T-helper 1 cell (primary cell): ENCODE measurements around the gene DAAM1.

Source experiments
- DNase-seq, 5 donors: peaks; one replicate each; pipeline ENCODE4 v3.0.0-alpha.2; 2012 to 2020

The DAAM1 gene

DNA sequence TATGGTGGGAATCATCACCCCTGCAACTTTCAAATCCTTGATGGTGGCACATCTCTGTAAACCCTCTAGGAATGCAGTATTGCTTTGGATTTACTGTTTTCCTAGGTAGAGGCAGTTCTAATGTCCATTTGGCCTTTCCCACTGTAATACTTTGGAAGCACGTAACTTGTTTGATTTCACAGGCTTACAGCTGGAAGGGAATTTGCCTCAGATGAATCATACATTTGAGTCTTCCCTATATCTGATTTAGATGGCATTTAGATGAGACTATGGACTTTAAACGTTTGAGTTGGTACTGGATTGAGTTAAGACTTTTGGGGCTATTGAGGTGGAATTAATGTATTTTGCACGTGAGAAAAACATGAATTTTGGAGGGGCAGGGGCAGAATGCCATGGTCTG, 35.9 kb downstream of the DAAM1 start:
- DNase-seq: no peak

DNA sequence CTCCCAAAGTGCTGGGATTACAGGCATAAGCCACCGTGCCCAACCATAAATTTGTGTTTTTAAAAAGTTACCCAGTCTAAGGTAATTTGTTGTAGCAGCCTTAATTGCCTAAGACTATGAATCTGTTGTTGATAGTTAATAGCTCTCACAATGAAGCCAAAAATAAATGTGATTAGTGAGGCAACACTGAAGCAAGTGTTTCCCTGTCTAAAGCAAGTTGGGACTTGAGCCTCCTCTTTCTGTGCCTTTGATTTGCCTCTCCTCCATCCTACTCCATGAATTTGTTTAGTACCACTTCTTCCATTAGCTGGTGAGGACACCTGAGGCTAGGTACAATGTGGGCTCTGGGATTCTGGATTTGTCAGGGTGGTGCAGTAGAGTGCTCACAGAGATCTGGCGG, 36.8 kb downstream of the DAAM1 start:
- DNase-seq: no peak

DNA sequence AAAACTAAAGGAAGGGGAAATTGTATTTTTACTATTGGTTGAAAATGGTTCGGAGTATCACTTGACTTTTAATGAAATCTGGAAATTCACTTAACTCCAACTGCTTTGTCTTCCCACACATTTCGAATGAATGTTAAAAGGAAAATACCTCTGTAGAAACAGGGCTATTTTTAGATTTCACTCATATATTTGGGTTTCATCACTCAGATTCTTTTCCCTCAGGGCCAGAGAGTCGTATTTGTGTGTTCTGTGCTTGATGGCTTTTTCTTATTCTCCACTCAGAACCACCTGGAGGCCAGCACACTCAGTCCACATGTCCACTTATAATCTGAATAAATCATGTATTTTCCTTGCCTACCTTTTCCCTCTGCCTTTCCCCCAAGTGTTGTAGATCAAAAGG, 40.0 kb downstream of the DAAM1 start:
- DNase-seq: no peak

DNA sequence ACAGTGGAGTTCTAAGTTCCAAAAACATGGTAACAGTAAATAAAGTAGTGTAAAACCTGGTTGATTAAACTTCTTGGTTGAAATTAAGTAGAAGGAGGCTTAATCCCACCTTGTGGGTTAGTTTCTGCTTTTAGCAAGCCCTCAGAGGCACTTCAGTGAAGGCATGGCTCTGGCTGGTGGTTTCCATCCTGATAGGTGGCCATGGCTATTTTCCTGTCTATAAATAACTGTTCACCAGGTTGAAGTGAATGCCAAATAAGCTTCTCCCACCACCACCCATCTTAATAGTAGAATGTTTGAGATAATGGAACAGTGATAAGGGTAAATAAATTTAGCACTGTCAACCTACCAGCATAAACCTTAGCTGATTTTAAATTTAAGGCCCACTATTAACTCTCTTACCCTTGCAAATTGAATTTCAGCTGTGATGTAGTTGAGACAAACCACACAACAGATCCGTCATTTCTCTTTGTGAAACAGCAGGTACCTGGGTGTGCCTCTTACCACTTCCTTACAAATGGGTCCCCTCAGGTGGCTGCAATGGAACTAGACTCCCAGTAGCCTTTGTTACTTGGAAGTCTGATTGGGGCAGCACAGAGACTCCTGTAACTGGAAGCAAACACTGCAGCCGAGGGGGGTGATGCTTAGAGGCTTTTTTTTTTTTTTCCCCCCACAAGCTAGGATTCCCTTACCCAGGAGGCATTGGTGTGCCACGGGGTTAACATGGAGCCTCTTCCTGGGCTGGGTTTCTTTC, 41.4 kb downstream of the DAAM1 start:
- DNase-seq: peak in 1 of 5 donors; percentile 7

DNA sequence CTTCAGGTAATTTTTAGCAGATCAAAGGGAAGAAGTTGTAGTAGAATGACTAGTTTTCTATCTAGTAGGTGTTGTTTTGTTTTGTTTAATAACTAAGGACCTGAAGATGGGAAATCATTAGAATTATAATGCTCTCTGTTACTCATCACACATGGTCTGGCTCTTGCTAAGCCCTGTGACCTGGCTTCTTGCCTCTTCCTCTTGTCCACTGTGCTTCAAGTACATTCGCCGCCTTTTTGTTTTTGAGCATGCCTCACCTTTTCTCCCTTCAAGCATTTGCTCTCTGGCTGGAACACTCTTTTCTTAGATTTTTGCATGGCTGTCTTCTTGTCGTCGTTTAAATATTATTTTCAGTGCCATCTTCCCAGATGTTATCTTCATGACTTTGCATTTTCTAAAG, 47.7 kb downstream of the DAAM1 start:
- no peak for DNase-seq

DNA sequence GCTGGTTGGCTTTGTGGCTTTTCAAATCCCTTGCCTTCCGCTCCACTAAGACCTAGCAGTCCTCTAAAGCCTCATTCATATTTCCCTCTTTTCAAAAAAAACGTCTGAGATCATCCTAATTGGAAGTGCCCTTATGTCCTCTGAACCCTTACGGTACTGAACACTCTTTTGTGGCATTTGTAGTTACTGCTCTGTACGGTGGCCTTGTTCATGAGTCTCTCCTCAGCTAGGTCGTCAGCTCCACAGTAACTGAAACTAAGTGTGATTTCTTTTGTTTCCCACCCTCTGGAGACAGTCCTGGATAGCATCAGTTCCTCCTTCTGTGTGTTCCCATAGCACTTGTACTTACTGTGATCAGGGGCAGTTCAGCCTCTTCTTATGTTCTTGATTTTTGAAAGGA, 49.7 kb downstream of the DAAM1 start:
- no peak for DNase-seq

DNA sequence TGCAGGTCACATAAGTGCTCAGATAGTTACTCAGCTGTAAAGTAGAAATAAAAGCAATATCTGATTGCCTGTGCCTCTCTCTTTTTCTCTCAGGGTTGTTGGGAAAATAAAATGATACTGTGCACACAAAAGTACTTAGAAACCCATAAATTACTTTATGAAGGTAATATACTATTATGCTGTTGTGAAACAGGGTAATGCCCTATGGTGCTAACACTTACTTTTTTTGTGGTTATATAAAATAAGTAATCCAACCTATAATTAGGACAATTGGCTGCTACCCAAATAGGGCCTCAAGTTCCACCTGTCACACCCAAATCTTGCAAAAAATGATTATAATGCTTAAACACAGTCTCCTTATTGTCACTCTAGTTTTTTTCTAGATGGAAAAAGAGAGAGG, 50.6 kb downstream of the DAAM1 start:
- DNase-seq: no peak

DNA sequence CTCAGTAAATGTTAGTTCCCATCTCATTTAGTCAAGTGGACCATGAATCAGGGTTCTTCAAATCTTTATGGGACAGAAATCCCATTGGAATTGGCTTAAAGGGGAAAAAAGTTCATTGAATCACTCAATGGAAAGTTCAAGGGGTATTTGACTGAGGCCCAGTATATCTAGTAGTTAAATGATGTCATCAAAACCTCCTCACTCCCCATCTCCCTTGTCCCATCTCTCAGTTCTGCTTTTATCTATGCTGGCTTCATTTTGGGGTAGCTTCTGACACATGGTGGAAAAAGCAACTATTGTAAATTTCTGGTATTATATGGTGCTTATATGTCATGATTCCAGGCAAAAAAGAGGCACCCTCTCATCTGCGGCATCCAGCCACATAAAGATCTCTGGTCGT, 51.9 kb downstream of the DAAM1 start:
- DNase-seq: no peak

DNA sequence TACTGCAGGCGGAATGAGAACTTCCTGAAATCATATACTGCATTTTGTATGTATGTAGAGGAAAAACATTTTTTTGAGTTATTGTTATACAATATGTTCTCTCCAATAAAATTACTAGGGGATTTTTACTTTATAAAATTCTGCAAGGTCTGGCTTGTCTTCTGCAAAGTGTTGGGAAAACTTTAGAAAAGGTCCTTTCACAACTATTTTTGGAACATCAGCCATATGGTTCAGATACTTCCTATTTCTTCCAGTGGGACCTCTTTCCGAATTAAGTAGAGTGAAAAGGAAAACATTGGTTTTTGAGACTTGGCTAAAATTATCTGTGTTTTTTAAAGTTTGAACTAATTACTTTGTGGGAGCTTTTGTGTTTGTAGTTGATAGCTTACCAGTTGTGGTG, 52.7 kb downstream of the DAAM1 start:
- no peak for DNase-seq

DNA sequence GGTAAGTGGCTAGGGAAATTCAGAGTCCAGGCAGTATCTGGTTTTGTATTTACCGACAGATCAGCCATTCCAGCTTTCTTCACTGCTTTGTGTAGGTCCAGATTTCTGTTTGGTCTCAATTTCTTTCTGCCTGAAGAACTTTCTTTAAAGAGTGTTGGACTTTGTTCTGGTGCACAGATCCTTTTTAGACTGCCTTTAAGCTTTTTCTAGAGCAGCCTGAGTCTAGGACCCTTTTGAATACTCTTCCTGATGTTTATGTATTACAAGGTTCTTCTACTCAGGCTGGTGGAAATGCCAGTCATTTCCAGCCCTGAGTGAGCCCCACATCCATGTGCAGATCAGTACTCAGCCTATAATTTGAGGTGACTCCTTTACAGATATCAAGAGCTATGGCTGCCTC, 54.7 kb downstream of the DAAM1 start:
- DNase-seq: no peak

DNA sequence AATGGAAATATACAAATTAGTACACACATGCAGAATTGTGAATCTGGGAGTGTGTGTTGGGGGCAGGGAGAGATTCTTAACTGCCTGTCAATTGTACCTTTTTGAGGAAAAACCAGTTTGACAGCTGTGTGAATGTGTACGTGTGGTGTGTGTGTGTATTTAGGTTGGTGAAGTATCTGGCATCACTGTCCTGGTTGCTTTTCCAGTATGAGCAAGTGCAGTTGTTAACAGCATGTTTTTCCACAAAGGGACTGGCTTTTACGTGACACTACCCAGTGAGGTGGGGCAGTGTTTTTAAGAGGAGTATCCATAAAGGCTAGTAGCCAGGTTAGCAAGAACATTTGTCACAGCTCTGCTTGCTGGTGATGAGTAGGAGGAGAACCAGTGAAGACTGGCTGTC, 56.1 kb downstream of the DAAM1 start:
- no peak for DNase-seq

DNA sequence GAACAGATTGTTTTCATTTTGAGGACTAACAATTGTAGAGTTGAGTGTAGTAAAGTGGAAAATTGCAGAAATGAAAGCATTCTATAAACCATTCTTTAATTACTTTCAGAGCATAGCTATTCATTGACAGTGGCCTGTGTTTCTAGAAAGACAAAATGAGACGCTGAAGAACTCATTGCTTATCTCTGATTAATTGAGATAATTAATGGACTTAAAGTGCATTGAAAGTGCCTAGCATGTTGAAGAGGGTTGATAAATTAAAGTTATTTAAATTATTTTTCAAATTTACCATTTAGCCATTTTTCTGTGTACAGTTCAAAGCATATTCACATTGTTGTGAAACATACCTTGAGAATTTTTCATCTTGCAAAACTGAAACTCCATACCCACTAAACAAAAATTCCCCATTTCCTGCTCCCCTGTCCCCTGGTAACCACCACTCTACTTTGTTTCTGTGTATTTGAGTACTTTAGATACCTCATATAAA, 57.4 kb downstream of the DAAM1 start:
- DNase-seq: no peak

DNA sequence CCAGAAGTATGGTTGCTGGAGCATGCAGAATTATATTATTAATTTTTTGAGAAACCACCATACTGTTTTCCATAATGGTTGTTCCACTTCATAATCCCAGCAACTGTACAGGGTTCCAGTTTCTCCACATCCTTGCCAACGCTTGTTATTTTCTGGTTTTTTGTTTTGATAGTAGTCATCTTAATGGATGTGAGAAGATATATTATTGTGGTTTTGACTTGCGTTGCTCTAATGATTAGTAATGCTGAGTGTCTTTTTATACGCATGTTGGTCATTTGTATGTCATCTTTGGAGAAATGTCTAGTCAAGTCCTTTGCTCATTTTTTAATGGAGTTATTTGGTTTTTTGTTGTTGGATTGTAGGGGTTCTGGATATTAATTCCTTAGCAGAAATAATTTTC, 58.1 kb downstream of the DAAM1 start:
- DNase-seq: no peak

DNA sequence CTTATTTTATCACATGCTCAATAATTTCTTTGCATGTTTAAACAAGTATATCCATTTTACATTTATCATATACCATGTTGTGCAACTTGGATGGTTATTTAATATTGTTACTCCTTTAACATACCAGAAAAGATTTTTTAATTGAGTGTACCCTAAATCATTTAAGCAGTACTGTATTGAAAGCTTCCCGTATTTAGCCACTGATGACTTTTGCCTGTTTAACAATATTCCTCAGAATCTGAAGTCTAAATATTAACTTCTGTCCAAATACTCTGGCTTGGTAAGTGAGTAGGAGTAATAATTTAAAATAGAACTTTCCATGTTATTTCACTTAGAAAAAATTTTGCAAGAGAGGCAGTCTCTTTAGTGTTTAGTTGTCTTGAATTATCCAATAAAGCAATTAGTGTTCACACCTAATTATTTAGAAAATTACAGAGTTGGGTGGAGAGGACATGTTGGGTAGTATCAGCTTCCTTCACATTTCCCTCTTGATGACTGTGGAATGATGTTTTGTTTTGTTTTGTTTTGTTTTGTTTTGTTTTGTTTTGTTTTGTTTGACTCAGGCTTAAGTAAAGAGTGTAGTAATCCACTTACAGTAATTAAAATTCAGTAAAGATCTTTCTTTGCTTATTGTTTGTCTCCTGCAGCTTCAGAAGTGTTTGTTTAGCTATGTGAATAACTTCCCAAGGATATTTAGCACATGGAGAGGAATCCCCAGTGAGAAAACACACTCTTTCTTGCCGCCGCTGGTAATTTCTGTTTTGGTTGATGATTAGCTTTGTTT, 59.5 kb downstream of the DAAM1 start:
- DNase-seq: no peak

DNA sequence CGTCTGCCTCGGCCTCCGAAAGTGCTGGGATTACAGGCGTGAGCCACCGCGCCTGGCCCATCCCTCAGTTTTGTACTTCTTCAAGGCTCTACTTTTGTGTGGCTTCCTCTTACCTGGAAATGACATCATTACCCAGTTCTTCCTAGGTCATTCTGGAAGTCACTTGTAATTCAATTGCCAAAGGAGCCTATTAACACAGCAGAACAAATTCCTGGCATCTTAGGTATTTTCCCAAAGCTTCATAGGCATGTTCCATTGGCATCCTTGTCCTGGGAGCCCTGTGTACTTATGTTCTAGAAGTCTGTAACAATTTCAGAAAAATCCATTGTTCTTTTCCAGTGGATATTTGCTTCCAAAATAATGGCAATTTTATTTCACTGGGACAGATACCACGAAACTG, 60.6 kb downstream of the DAAM1 start:
- DNase-seq: no peak

DNA sequence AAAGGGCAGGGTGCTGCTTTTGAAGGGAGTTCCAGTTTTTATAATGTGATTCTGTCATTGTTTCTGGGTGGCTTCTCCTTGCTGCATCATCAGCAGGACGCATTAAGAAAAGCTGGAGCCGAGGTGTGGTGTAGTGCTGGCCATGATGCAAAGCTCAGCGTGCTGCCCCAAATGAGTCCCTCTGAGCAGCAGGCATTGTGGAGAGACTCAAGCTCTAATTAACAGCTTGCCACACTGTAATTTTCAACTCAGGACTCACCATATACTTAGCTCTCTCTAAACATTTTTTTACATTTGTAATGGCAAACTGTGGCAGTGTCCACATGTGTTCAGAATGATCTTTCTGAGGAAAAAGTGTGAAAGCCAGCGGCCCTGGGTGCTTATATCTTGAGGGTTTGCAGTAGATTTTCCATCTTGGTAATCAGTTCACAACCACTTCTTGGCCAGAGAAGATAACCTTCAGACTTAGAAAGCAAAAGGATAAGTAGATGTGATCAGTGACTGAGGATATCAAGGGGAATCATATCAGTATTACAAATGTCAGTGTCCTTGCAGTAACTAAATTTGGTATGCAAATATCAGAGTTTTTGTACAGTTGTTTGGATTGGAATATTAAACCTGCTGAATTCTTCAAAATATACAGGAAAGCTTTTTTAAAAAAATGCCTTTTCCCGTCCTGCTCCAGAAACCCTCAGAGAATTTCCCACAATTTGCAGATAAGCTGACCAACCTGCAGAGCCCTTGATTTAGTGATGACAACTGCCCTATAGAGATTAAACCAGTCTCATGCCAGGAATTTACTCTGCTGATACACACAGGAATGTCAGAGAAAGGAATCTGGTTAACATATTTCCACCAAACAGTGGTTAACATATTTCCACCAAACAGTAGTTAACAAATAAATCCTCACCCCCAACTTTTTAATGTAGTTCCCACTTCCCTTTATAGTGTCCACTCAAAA, 63.6 kb downstream of the DAAM1 start:
- no peak for DNase-seq

DNA sequence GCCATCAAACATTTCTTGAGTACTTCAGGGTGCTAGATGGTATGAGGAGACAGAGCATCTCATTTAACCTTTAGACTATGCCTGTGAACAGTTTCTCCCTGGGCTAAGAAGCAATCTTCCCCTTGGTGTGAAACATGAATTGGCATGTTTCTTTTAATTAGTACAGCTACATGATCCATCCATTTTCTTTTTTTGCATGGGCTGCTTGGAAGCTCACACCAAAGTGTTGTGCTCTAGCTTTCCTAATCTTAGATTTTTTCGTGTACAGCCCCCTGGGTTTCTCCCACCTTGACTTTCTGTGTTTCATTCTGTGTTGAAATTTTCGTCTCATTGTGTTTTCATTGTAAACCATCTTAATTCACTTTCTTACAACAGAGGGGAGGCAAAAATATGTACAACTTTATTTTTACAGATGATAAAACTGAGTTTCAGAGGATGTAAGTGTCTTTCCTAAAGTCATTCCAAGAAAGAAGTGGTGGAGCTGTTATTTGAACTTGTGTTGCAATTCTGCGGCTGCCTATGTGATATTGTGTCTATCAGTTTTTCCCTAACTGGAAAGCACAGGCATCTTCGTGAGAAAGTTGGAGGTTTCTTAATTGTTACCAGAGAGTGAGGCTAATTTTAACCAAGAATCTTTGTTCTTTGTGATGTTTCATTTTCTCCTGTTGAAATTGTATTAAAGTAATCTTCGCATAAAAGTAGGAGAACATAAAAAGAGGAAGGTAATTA, 64.5 kb downstream of the DAAM1 start:
- DNase-seq: no peak

DNA sequence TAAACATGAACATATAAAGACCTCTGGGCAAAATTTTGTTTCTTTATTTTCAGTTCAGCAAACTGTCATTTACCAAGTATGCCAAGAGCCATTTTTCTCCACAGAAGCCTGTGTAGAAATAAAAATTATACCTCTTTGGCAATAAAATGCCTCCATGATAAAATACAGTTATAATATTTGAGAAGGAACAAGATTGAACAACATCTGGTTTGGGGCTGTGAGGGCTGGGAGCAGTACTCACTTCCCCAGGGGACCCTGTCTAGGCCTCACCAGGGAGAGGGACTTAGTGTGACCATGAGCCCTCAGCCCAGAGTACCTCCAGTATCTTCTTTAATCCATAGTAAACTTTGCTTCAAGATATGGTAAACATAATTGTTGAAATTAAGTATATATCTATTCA, 65.1 kb downstream of the DAAM1 start:
- no peak for DNase-seq

DNA sequence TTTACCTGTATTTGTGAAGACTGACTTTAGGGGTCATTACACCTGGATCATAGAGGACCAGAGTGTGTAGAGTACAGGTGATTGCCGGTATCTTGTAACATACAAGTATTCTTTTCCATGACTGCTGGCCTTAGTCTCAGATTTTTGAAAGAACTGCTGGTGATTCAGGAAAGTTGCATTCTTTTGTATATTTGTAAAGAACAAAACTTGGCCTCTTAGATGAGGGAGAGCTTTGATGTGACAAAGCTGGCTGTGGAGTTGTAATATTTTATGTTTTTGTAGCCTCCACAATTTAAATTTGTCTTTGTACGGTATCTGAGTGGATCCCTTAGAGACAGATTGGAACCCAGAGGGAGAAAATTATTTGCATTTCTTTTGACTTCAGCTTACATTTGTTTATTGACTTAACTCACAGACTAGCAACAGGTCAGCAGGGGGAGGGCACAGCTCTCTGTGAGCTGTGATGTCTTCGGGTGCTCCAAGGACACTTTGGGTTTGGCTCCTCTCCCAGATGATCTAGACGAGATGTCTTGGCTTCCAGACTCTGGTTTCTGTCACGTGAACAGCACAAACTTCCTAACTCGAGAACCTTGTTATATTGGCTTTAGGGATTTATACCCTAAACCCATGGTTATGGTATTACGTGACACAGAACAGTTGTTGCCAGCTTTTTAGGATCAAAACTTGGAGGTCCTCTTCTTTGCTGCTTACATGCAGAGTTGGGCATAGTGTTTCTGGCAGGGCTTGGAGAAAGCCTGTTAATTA, 65.9 kb downstream of the DAAM1 start:
- no peak for DNase-seq

DNA sequence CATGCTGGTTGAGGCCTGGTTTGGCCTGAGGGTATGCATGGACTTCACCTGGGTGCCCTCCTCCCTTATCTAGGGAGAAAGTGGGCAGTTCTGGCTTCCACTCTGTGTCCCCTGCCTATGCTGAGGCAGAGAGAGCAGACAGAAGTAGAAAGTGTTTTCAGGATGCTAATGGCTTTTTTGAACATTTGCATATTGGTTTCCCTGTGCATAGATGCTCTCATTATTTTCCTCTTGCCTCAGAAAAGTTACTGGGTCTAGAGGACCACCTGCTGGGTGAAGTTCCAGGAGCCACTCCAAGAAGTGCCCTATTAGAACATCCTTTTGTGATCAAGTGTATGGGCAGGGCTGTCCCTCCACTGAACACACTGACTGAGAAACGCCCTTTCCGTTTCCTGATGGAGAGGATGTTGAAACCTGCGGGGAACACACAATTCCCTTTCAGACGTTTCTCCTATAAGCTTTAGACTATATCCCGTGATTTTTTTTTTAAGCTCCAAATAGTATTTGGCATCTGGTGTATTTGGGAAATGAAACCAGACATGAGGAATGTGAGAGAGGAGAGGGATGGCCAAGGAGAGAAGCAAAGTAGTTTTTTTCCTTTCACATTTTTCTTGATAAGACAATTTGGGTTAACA, 66.6 kb downstream of the DAAM1 start:
- no peak for DNase-seq

DNA sequence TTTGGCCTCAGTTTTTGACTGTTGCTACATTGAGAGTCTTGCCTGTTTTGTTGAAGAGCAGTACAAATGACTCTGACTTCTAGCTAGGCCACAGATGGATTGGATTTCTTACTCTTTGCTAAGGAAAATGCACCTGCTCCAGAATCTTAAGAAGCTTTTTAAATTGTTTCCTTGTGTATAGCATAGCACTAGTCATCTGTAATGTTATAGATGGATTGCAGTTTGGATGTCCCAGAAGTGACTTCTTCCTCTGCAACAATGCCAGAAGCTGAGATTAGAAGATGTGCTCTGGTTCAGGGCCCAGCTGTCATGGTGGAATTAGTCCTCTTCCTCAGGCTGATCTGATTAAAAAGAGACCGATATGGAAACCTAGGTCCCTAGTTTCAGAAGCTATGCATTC, 67.9 kb downstream of the DAAM1 start:
- no peak for DNase-seq
